Ureter (tissue), 1 donor: ENCODE data around the gene ARVCF. TPM values are rescaled to one million over a fixed set of nuclear protein-coding genes. Genes with fewer than 3 reads are reported as not detected.

Source experiments
- DNase-seq: peaks from one replicate; pipeline ENCODE4 v3.0.0-alpha.2; 2020; ENCODE audit warnings: low spot score
- total RNA-seq: library from RNA; stranded (reverse); gene quantifications from one replicate; pipeline ENCODE4 v1.2.4, GENCODE V29; 2023
- donor health status: DM: yes; HTN: yes; CAD: no.

The ARVCF gene
- total RNA-seq, 1 donor from 2014 or later, result 11.5 TPM

GRCh38 chr22:20029550-20030225 lies 13.1 kb upstream of the ARVCF start:
- DNase-seq, result no peak

GRCh38 chr22:20028855-20029549 lies 12.4 kb upstream of the ARVCF start:
- DNase-seq, result no peak

GRCh38 chr22:20027966-20028854 lies 11.6 kb upstream of the ARVCF start:
- DNase-seq, result no peak

- DNase-seq, result no peak
Observed at GRCh38 chr22:20026996-20027601, 10.5 kb upstream of the ARVCF start.

- no peak for DNase-seq
Observed at GRCh38 chr22:20026204-20026908, 9.7 kb upstream of the ARVCF start.

- DNase-seq, result no peak
Observed at GRCh38 chr22:20025401-20026203, 9.0 kb upstream of the ARVCF start.

- no peak for DNase-seq
Observed at GRCh38 chr22:20024650-20025397, 8.2 kb upstream of the ARVCF start.

GRCh38 chr22:20024225-20024624 lies 7.6 kb upstream of the ARVCF start:
- DNase-seq, result no peak

- DNase-seq, result no peak
Observed at GRCh38 chr22:20022978-20023613, 6.5 kb upstream of the ARVCF start.

- no peak for DNase-seq
Observed at GRCh38 chr22:20022231-20022977, 5.8 kb upstream of the ARVCF start.

- no peak for DNase-seq
Observed at GRCh38 chr22:20021196-20022181, 4.9 kb upstream of the ARVCF start.

GRCh38 chr22:20020533-20021195 lies 4.0 kb upstream of the ARVCF start, which contains the start of gene TANGO2:
TSS of gene TANGO2 (plus strand) at chr22:20021110. CDS start at chr22:20036799, 15,689 bp downstream.
- DNase-seq, result peak; percentile 93

- DNase-seq, result no peak
Observed at GRCh38 chr22:20019661-20020532, 3.3 kb upstream of the ARVCF start.

- DNase-seq, result no peak
Observed at GRCh38 chr22:20018001-20018400, 1.4 kb upstream of the ARVCF start.

- no peak for DNase-seq
Observed at GRCh38 chr22:20017622-20017958, 967 bp upstream of the ARVCF start.
